H1 (cell line): ENCODE measurements around the gene NFATC1. TPM values are rescaled to one million over a fixed set of nuclear protein-coding genes. Genes with fewer than 3 reads are reported as not detected.

Experiments used
- CTCF ChIA-PET: fragments of 300-600 bp; sonication (Branson Sonifier 250); formaldehyde crosslinking; loops from one replicate; lab custom pipeline; 2021; ENCODE audit not compliant: partially characterized antibody; lab: Charles Lee
- POLR2A ChIA-PET: fragments of 300-600 bp; sonication (Branson Sonifier 250); formaldehyde crosslinking; loops from one replicate; lab custom pipeline; 2021; ENCODE audit warnings: inconsistent platforms; ENCODE audit not compliant: partially characterized antibody; lab: Charles Lee
- DNase-seq, 2 experiments: peaks; one replicate each; pipeline versions ENCODE4 v3.0.0 to v3.0.0-alpha.2; 2010 to 2022; ENCODE audit warnings: low spot score in 2 of 2, low read depth in 1 of 2, mixed read lengths in 1 of 2
- FAIRE-seq: peaks from 2 replicates; lab custom pipeline; 2011; peaks lifted over from hg19 to GRCh38; lab: Jason Lieb, UNC
- H2AFZ ChIP-seq: 2 replicates; pipeline ENCODE4 v1.8.1; 2012; ENCODE audit warnings: low read length, inconsistent platforms
- H2AK5ac ChIP-seq: 2 replicates; pipeline ENCODE4 v1.6.1; 2013; ENCODE audit warnings: low read depth, low read length
- H2BK120ac ChIP-seq: replicated peaks from 2 replicates; pipeline ENCODE3; 2013; ENCODE audit warnings: low read depth, low read length, inconsistent platforms
- H2BK12ac ChIP-seq: 2 replicates; pipeline ENCODE4 v1.6.1; 2013; ENCODE audit warnings: low read depth, low read length
- H2BK15ac ChIP-seq: 2 replicates; pipeline ENCODE4 v1.6.1; 2013; ENCODE audit warnings: low read length
- H2BK20ac ChIP-seq: 2 replicates; pipeline ENCODE4 v1.6.1; 2013; ENCODE audit warnings: low read length
- H2BK5ac ChIP-seq: 2 replicates; pipeline ENCODE4 v1.6.1; 2013; ENCODE audit warnings: low read depth, low read length
- H3K14ac ChIP-seq: 2 replicates; pipeline ENCODE4 v1.6.1; 2013; ENCODE audit warnings: inconsistent platforms; ENCODE audit not compliant: insufficient read length
- H3K18ac ChIP-seq: 2 replicates; pipeline ENCODE4 v1.6.1; 2013; ENCODE audit warnings: low read length; ENCODE audit errors: extremely low read depth
- H3K23ac ChIP-seq: 2 replicates; pipeline ENCODE4 v1.6.1; 2013; ENCODE audit warnings: inconsistent platforms; ENCODE audit not compliant: insufficient read length
- H3K23me2 ChIP-seq: 2 replicates; pipeline ENCODE4 v1.6.1; 2013; ENCODE audit warnings: low read depth, low read length
- H3K27ac ChIP-seq: 2 replicates; pipeline ENCODE4 v1.6.1; 2011; ENCODE audit warnings: low read depth, low read length, inconsistent platforms
- H3K27me3 ChIP-seq, 4 experiments: replicated peaks in 1 of 4; 1 replicate in 1 of 4; 2 replicates in 3 of 4; pipeline versions ENCODE4 v1.6.1 to v1.8.1; 2011 to 2013; ENCODE audit warnings: low read length in 3 of 4, mild to moderate bottlenecking in 3 of 4, inconsistent platforms in 2 of 4, mixed read lengths in 2 of 4, moderate library complexity in 1 of 4; ENCODE audit not compliant: control insufficient read depth in 3 of 4, insufficient read depth in 3 of 4; ENCODE audit errors: extremely low read depth in 1 of 4
- H3K36me3 ChIP-seq, 4 experiments: 2 replicates each; pipeline versions ENCODE4 v1.6.1 to v1.8.1; 2011 to 2013; ENCODE audit warnings: mild to moderate bottlenecking in 4 of 4, low read length in 3 of 4, moderate library complexity in 2 of 4, control low read depth in 1 of 4, inconsistent platforms in 1 of 4; ENCODE audit not compliant: insufficient read depth in 4 of 4, control insufficient read depth in 2 of 4
- H3K4ac ChIP-seq: replicated peaks from 2 replicates; pipeline ENCODE3; 2013; ENCODE audit warnings: low read length, low read depth, mixed read lengths, inconsistent platforms; ENCODE audit not compliant: insufficient read length
- H3K4me1 ChIP-seq, 4 experiments: replicated peaks in 1 of 4; 1 replicate in 1 of 4; 2 replicates in 3 of 4; pipeline versions ENCODE4 v1.6.1 to v1.8.1; 2011 to 2013; ENCODE audit warnings: low read length in 3 of 4, inconsistent platforms in 2 of 4, mixed read lengths in 1 of 4; ENCODE audit not compliant: insufficient read depth in 4 of 4, control insufficient read depth in 3 of 4
- H3K4me2 ChIP-seq, 2 experiments: 2 replicates each; pipeline versions ENCODE4 v1.6.1 to v1.8.1; 2011 to 2013; ENCODE audit warnings: low read depth in 2 of 2, low read length in 2 of 2, control low read depth in 1 of 2, inconsistent platforms in 1 of 2, mild to moderate bottlenecking in 1 of 2; ENCODE audit not compliant: insufficient read depth in 1 of 2
- H3K4me3 ChIP-seq, 4 experiments: fragments of 200-600, 300-600 bp in 1 of 4; sonication (generic), shearing (Covaris generic), sonication (Bioruptor Twin) in 1 of 4; 2 replicates each; pipeline versions ENCODE4 v1.5.1 to v1.8.1; 2011 to 2016; ENCODE audit warnings: low read length in 4 of 4, low read depth in 3 of 4, control low read depth in 2 of 4, inconsistent platforms in 2 of 4, mild to moderate bottlenecking in 2 of 4, mixed read lengths in 1 of 4, moderate library complexity in 1 of 4; ENCODE audit not compliant: insufficient read depth in 2 of 4; ENCODE audit errors: extremely low read depth in 1 of 4
- H3K56ac ChIP-seq: replicated peaks from 2 replicates; pipeline ENCODE3; 2013; ENCODE audit warnings: low read depth, mild to moderate bottlenecking, mixed read lengths, low read length, inconsistent platforms; ENCODE audit not compliant: insufficient read length
- H3K79me1 ChIP-seq: 2 replicates; pipeline ENCODE4 v1.6.1; 2013; ENCODE audit warnings: low read depth, low read length, control low read depth
- H3K79me2 ChIP-seq, 2 experiments: 2 replicates each; pipeline versions ENCODE4 v1.6.1 to v1.8.1; 2012 to 2013; ENCODE audit warnings: low read length in 2 of 2, mild to moderate bottlenecking in 2 of 2, inconsistent platforms in 1 of 2; ENCODE audit not compliant: insufficient read depth in 2 of 2, control insufficient read depth in 1 of 2
- H3K9ac ChIP-seq, 4 experiments: replicated peaks in 1 of 4; 1 replicate in 1 of 4; 2 replicates in 3 of 4; pipeline versions ENCODE4 v1.6.1 to v1.8.1; 2011 to 2013; ENCODE audit warnings: low read depth in 3 of 4, low read length in 3 of 4, control low read depth in 2 of 4, mild to moderate bottlenecking in 2 of 4, moderate library complexity in 2 of 4, inconsistent platforms in 1 of 4; ENCODE audit errors: extremely low read depth in 1 of 4
- H3K9me3 ChIP-seq, 2 experiments: 2 replicates each; pipeline versions ENCODE4 v1.6.1 to v1.8.1; 2012 to 2013; ENCODE audit warnings: mild to moderate bottlenecking in 2 of 2, moderate library complexity in 2 of 2, control low read depth in 1 of 2, inconsistent platforms in 1 of 2, low read depth in 1 of 2, low read length in 1 of 2, mixed read lengths in 1 of 2; ENCODE audit not compliant: insufficient read depth in 2 of 2
- H4K20me1 ChIP-seq, 2 experiments: replicated peaks in 1 of 2; 2 replicates each; pipeline versions ENCODE3 to v1.8.1; 2011 to 2013; ENCODE audit warnings: inconsistent platforms in 2 of 2, low read length in 2 of 2, mild to moderate bottlenecking in 1 of 2; ENCODE audit not compliant: insufficient read depth in 2 of 2, control insufficient read depth in 1 of 2
- H4K5ac ChIP-seq: 2 replicates; pipeline ENCODE4 v1.6.1; 2013; ENCODE audit warnings: low read length, low read depth, mixed read lengths, inconsistent platforms; ENCODE audit not compliant: insufficient read length
- H4K8ac ChIP-seq: 2 replicates; pipeline ENCODE4 v1.8.0; 2013; ENCODE audit warnings: mild to moderate bottlenecking, moderate library complexity, low read length, inconsistent platforms; ENCODE audit not compliant: insufficient read depth; ENCODE audit errors: extremely low read depth
- H4K91ac ChIP-seq: replicated peaks from 2 replicates; pipeline ENCODE3; 2013; ENCODE audit warnings: low read length, mixed read lengths, inconsistent platforms; ENCODE audit not compliant: insufficient read length
- CEBPB ChIP-seq: IDR thresholded peaks from 2 replicates; pipeline ENCODE4 v1.6.1; 2012; ENCODE audit warnings: low read depth, low read length
- CREB1 ChIP-seq: IDR thresholded peaks from 2 replicates; pipeline ENCODE4 v1.6.1; 2012; ENCODE audit warnings: inconsistent platforms
- EGR1 ChIP-seq: IDR thresholded peaks from 2 replicates; pipeline ENCODE4 v1.6.1; 2011; ENCODE audit warnings: low read depth, low read length, borderline replicate concordance
- RBBP5 ChIP-seq: IDR thresholded peaks from 2 replicates; pipeline ENCODE4 v1.7.1; 2012; ENCODE audit warnings: low read depth, mild to moderate bottlenecking, inconsistent platforms, low read length, moderate library complexity, borderline replicate concordance
- YY1 ChIP-seq: IDR thresholded peaks from 2 replicates; pipeline ENCODE4 v1.6.1; 2011; ENCODE audit warnings: low read depth, mild to moderate bottlenecking, low read length
- WGBS, 2 experiments: shearing (Covaris generic) in 1 of 2; methylation state at CpG; one replicate each; pipeline versions ENCODE4 v1.1.6 to v1.1.7; 2013 to 2015; ENCODE audit warnings: low lambda C conversion rate in 2 of 2, mixed read lengths in 2 of 2, inconsistent platforms in 1 of 2, low coverage in 1 of 2, missing lambda C conversion rate in 1 of 2; ENCODE audit not compliant: insufficient replicate concordance in 2 of 2, insufficient coverage in 1 of 2, insufficient read length in 1 of 2; ENCODE audit errors: extremely low coverage in 1 of 2, missing lambda C conversion rate in 1 of 2; 5-methylcytosine and 5-hydroxymethylcytosine counted together
- polyA plus RNA-seq, 7 experiments: library from polyadenylated mRNA; depleted of rRNA in 3 of 7; stranded (reverse) in 5 of 7; unstranded in 2 of 7; fragments of >200 nt in 5 of 7; fragments of 200-250 nt in 2 of 7; gene quantifications; 1 replicate in 5 of 7; 2 replicates in 1 of 7; 4 replicates in 1 of 7; pipeline versions ENCODE4 v1.2.1 to v1.2.3, GENCODE V29; 2011 to 2013; ENCODE audit warnings: missing spikeins in 2 of 7, mixed read lengths in 2 of 7
- total RNA-seq: library from RNA; stranded (reverse); fragmentation: NEBNext Ultra II Directional; extraction: Animal tissue kit (Norgen Biotek cat#: 25700); gene quantifications from 2 replicates; pipeline ENCODE4 v1.2.1, GENCODE V29; 2021
- TF ChIP-seq, protein P1 (sequence below): IDR thresholded peaks from 2 replicates; pipeline ENCODE4 v1.6.1; 2011; ENCODE audit warnings: low read depth, mild to moderate bottlenecking, low read length; ENCODE audit not compliant: insufficient read depth
- TF ChIP-seq, protein P2 (sequence below): IDR thresholded peaks from 2 replicates; pipeline ENCODE4 v1.6.1; 2011; ENCODE audit warnings: low read length, improper control_type of control experiment

Gene NFATC1
- total and polyA plus RNA-seq, 2 of the 8 experiments (the other 6 are each of a cell fraction or from before 2014, with no cell fraction given), result 2.0 to 6.6 TPM

DNA sequence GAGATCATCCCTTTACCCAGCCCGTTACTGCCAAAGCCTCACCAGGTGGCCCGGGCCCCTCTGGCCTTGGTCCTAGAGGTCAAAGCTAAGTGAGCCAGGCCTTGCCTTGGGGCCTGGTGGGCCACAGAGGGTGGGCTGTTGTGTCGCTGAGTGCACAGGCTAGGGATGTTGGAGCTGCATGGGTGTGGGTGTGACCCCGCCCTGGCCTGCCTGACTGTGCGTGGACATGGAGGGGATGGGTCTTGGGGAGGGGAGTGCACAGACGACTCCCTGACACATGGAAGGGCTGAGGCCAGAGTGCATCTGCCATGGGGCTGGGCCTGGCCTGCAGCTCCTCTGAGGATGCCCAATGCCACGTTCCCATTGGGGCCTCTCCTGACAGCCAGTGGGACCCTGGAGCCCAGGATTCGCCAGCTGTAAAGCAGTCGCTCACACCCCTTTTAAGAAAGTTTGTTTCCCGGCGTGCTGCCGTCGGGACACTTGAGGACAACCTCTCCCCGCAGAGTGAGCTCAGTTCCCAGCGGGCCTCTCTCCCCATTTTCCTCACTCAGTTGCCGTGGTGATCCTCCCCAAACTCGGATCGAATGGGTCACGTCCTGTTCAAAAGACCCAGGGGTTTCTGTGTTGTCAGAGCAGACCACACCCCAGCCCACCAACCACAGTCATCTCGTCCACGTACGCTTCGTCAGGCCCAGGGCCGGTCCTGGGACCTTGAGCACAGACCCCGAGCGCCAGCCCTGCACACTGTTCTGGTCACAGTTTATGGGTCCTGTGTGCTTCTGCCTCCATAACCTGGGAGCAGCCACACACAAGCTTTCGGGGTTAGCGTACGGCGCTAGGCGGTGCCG is 93.5 kb downstream of the NFATC1 start:
- FAIRE-seq (no peak), DNase-seq (no peak)
- no peak overlapping the region for H2BK5ac ChIP-seq

More for the DNA sequence above, 93.5 kb downstream of the NFATC1 start:
- no peaks in the 10 kb centered on the region for H3K27me3 ChIP-seq
- H3K9ac ChIP-seq, result no peak overlapping the region
- H3K4ac ChIP-seq, result no peak overlapping the region
- no peak overlapping the region for H3K4me3 ChIP-seq
- CTCF ChIA-PET, result interaction anchor here (1.0 to 1.4 kb wide), 2 partner anchors 19 to 113 kb away, joined by 3 read pairs; no protein-coding TSS in a partner anchor
- H2AK5ac ChIP-seq, result no peak overlapping the region
- H3K4me1 ChIP-seq, result no peaks in the 10 kb centered on the region
- H4K8ac ChIP-seq, result peak overlapping the region; percentile 68; the same call in 1 of the 2 replicates
- no peak overlapping the region for H3K14ac ChIP-seq
- H2BK15ac ChIP-seq, result no peak overlapping the region
- H4K91ac ChIP-seq, result no peak overlapping the region
- H3K56ac ChIP-seq, result no peak overlapping the region
- H3K36me3 ChIP-seq, result no peaks in the 10 kb centered on the region
- H4K5ac ChIP-seq, result no peak overlapping the region
- no peak overlapping the region for H3K4me2 ChIP-seq
- H2BK12ac ChIP-seq, result no peak overlapping the region
- H3K9me3 ChIP-seq, result no peaks in the 10 kb centered on the region
- WGBS, 2 experiments, result 91% methylated on average over 28 of the region's 32 CpGs; no CpG with 5 or more reads in 1 of the 2 experiments
- H3K27ac ChIP-seq, result no peak overlapping the region
- no peak overlapping the region for H2AFZ ChIP-seq
- H2BK20ac ChIP-seq, result no peak overlapping the region
- H2BK120ac ChIP-seq, result no peak overlapping the region
- H3K23ac ChIP-seq, result no peak overlapping the region
- no peaks in the 10 kb centered on the region for H3K79me2 ChIP-seq
- TF ChIP-seq RBBP5, result no peak
- TF ChIP-seq CEBPB, result no peak
- TF ChIP-seq, protein P1, sequence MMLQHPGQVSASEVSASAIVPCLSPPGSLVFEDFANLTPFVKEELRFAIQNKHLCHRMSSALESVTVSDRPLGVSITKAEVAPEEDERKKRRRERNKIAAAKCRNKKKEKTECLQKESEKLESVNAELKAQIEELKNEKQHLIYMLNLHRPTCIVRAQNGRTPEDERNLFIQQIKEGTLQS, result no peak
- no peak for TF ChIP-seq YY1
- TF ChIP-seq EGR1, result no peak
- no peak for TF ChIP-seq CREB1
- TF ChIP-seq, protein P2, sequence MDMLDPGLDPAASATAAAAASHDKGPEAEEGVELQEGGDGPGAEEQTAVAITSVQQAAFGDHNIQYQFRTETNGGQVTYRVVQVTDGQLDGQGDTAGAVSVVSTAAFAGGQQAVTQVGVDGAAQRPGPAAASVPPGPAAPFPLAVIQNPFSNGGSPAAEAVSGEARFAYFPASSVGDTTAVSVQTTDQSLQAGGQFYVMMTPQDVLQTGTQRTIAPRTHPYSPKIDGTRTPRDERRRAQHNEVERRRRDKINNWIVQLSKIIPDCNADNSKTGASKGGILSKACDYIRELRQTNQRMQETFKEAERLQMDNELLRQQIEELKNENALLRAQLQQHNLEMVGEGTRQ, result no peak
- POLR2A ChIA-PET, result no interaction called here
- H3K18ac ChIP-seq, result no peak overlapping the region; the same call in 1 of the 2 replicates
- no peaks in the 10 kb centered on the region for H3K23me2 ChIP-seq
- H4K20me1 ChIP-seq, result peaks cover 0 to 1% of the 10 kb centered on the region in 2 experiments
- no peaks in the 10 kb centered on the region for H3K79me1 ChIP-seq
